Panc1 (cell line): Measurements from ENCODE around the gene PIP5K1A.

ENCODE experiments used
- CTCF ChIP-seq: fragments of 450-650 bp; IDR thresholded peaks from 2 replicates; pipeline ENCODE4 v1.5.1; 2017; ENCODE audit warnings: mild to moderate bottlenecking
- POLR2AphosphoS5 ChIP-seq: IDR thresholded peaks from 2 replicates; pipeline ENCODE4 v1.6.1; 2012; ENCODE audit warnings: mild to moderate bottlenecking, low read depth, low read length, moderate library complexity
- SIN3A ChIP-seq: IDR thresholded peaks from 2 replicates; pipeline ENCODE4 v1.6.1; 2012; ENCODE audit warnings: low read depth, mild to moderate bottlenecking, low read length, moderate library complexity, borderline replicate concordance; ENCODE audit not compliant: insufficient read depth

DNA sequence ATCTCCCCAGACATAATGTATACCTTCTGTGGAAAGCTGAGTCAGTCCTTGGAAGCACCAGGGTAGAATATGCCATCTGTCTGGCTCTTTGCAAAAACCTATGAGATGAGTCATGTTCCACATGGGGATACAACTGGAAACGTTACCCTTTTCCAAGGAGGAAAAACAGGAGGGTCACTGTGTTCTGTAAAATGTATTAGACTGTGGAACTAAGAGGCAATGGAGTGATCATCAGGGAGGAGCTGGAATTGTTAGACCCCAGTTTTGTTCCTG is 40.1 kb downstream of the PIP5K1A start:
- TF ChIP-seq CTCF (no peak), SIN3A (no peak), POLR2AphosphoS5 (no peak)
